GM23338 (cell line): ENCODE results near the gene SPTLC2. TPM values are rescaled to one million over a fixed set of nuclear protein-coding genes. Genes with fewer than 3 reads are reported as not detected.

Source experiments
- ATAC-seq: fragments of 200-7000 bp; cut with Tn5 transposase; 3 replicates; pipeline ENCODE4 v1.9.1; 2020
- DNase-seq: peaks from one replicate; pipeline ENCODE4 v3.0.0-alpha.2; 2015; ENCODE audit warnings: low spot score
- H2AFZ ChIP-seq: fragments of 200-600 bp; sonication (generic); 2 replicates; pipeline ENCODE4 v1.8.0; 2016; ENCODE audit warnings: antibody characterized with exemption, mild to moderate bottlenecking, moderate library complexity
- H3F3A ChIP-seq: fragments of 200-600 bp; sonication (generic); replicated peaks from 2 replicates; pipeline ENCODE4 v1.8.0; 2017; ENCODE audit warnings: antibody characterized with exemption, mixed run types, low read depth
- H3K27ac ChIP-seq: fragments of 200-600 bp; sonication (generic); 2 replicates; pipeline ENCODE4 v1.6.1; 2016; ENCODE audit warnings: low read depth
- H3K27me3 ChIP-seq: fragments of 200-600 bp; sonication (generic); 2 replicates; pipeline ENCODE4 v1.8.0; 2016; ENCODE audit warnings: mild to moderate bottlenecking, mixed run types, moderate library complexity; ENCODE audit not compliant: insufficient read depth
- H3K36me3 ChIP-seq: fragments of 200-600 bp; sonication (generic); 2 replicates; pipeline ENCODE4 v1.8.0; 2016; ENCODE audit warnings: mild to moderate bottlenecking; ENCODE audit not compliant: insufficient read depth
- H3K4me1 ChIP-seq: fragments of 200-600 bp; sonication (generic); 2 replicates; pipeline ENCODE4 v1.8.0; 2016; ENCODE audit warnings: mild to moderate bottlenecking, moderate library complexity; ENCODE audit not compliant: insufficient read depth
- H3K4me2 ChIP-seq: fragments of 200-600 bp; sonication (generic); 2 replicates; pipeline ENCODE4 v1.7.1; 2017; ENCODE audit warnings: mixed run types
- H3K4me3 ChIP-seq: fragments of 200-600 bp; sonication (generic); 2 replicates; pipeline ENCODE4 v1.6.1; 2016; ENCODE audit warnings: mixed run types
- H3K79me2 ChIP-seq: fragments of 200-600 bp; sonication (generic); replicated peaks from 2 replicates; pipeline ENCODE4 v1.8.0; 2017; ENCODE audit warnings: mild to moderate bottlenecking; ENCODE audit not compliant: insufficient read depth
- H3K9me2 ChIP-seq: fragments of 200-600 bp; sonication (generic); 2 replicates; pipeline ENCODE4 v1.8.0; 2017; ENCODE audit not compliant: insufficient read depth
- H4K20me1 ChIP-seq: fragments of 200-600 bp; sonication (generic); replicated peaks from 2 replicates; pipeline ENCODE4 v1.8.0; 2017; ENCODE audit warnings: mild to moderate bottlenecking; ENCODE audit not compliant: insufficient read depth
- H3K27ac Mint-ChIP-seq: 2 replicates; pipeline ENCODE4 v1.8.0; 2020; ENCODE audit warnings: inconsistent platforms, mild to moderate bottlenecking, moderate library complexity, mixed read lengths
- H3K27me3 Mint-ChIP-seq: 3 replicates; pipeline ENCODE4 v1.8.0; 2022; ENCODE audit warnings: low read depth, mild to moderate bottlenecking, moderate library complexity, mixed read lengths, inconsistent platforms; ENCODE audit not compliant: insufficient read depth, poor library complexity
- H3K36me3 Mint-ChIP-seq: 3 replicates; pipeline ENCODE4 v1.8.0; 2021; ENCODE audit warnings: low read depth, mild to moderate bottlenecking, inconsistent platforms, moderate library complexity, mixed read lengths
- H3K4me1 Mint-ChIP-seq: 3 replicates; pipeline ENCODE4 v1.8.0; 2020; ENCODE audit warnings: mild to moderate bottlenecking, inconsistent platforms, mixed read lengths
- H3K4me3 Mint-ChIP-seq: 3 replicates; pipeline ENCODE4 v1.8.0; 2021; ENCODE audit warnings: moderate library complexity, mild to moderate bottlenecking, inconsistent platforms, mixed read lengths
- H3K9me3 Mint-ChIP-seq: 3 replicates; pipeline ENCODE4 v1.8.0; 2020; ENCODE audit warnings: moderate library complexity, mild to moderate bottlenecking, inconsistent platforms, mixed read lengths
- CREB1 ChIP-seq: fragments of 250-450 bp; sonication (Bioruptor Pico); IDR thresholded peaks from 2 replicates; pipeline ENCODE4 v1.5.0; 2020; ENCODE audit warnings: low read depth, mild to moderate bottlenecking, moderate library complexity
- EZH2 ChIP-seq: fragments of 200-600 bp; sonication (generic); IDR thresholded peaks from one replicate; pipeline ENCODE4 v1.8.0; 2017; ENCODE audit warnings: antibody characterized with exemption, mild to moderate bottlenecking, low read depth; ENCODE audit not compliant: unreplicated experiment
- EZH2phosphoT487 ChIP-seq: fragments of 200-600 bp; sonication (generic); IDR thresholded peaks from one replicate; pipeline ENCODE4 v1.8.1; 2018; ENCODE audit warnings: antibody characterized with exemption; ENCODE audit not compliant: unreplicated experiment
- JUNB ChIP-seq: IDR thresholded peaks from one replicate; pipeline ENCODE4 v1.6.1; 2016; ENCODE audit warnings: antibody characterized with exemption; ENCODE audit not compliant: unreplicated experiment
- NANOG ChIP-seq: IDR thresholded peaks from 2 replicates; pipeline ENCODE4 v1.6.1; 2016; ENCODE audit warnings: antibody characterized with exemption, borderline replicate concordance
- POLR2AphosphoS5 ChIP-seq: IDR thresholded peaks from 2 replicates; pipeline ENCODE4 v1.6.1; 2016; ENCODE audit warnings: antibody characterized with exemption, low read depth
- STAT1 ChIP-seq: IDR thresholded peaks from one replicate; pipeline ENCODE4 v1.6.1; 2016; ENCODE audit warnings: antibody characterized with exemption; ENCODE audit not compliant: unreplicated experiment
- ZNF114 ChIP-seq: fragments of 250-450 bp; sonication (Bioruptor Pico); IDR thresholded peaks from 2 replicates; pipeline ENCODE4 v1.5.0; 2020; ENCODE audit warnings: mild to moderate bottlenecking, moderate library complexity
- ZNF331 ChIP-seq: fragments of 250-450 bp; sonication (Bioruptor Pico); IDR thresholded peaks from 2 replicates; pipeline ENCODE4 v1.5.0; 2020; ENCODE audit warnings: low read depth, mild to moderate bottlenecking, moderate library complexity
- polyA plus RNA-seq: library from polyadenylated mRNA; unstranded; fragments of >200 nt; fragmentation: Nextera tagmentation; extraction: Ambion mirVana; gene quantifications from 2 replicates; pipeline ENCODE4 v1.2.1, GENCODE V29; 2016
- total RNA-seq: library from RNA; depleted of rRNA; stranded (reverse); fragments of >200 nt; shearing (Covaris generic); gene quantifications from 2 replicates; pipeline ENCODE4 v1.2.3, GENCODE V29; 2014
- TF ChIP-seq, protein P1 (sequence below): fragments of 250-450 bp; sonication (Bioruptor Pico); IDR thresholded peaks from 2 replicates; pipeline ENCODE4 v1.5.0; 2020; ENCODE audit warnings: mild to moderate bottlenecking, moderate library complexity
- TF ChIP-seq, protein P2 (sequence below), 2 experiments: fragments of 200-600 bp in 1 of 2; sonication (generic) in 1 of 2; conservative IDR thresholded peaks; 2 replicates each; pipeline versions ENCODE4 v1.5.1 to v1.6.1; 2016 to 2017; ENCODE audit warnings: antibody characterized with exemption in 2 of 2, low read depth in 2 of 2, mild to moderate bottlenecking in 2 of 2, moderate library complexity in 1 of 2
- TF ChIP-seq, protein P3 (sequence below): IDR thresholded peaks from one replicate; pipeline ENCODE4 v1.6.1; 2018; ENCODE audit warnings: antibody characterized with exemption; ENCODE audit not compliant: unreplicated experiment
- TF ChIP-seq, protein P4 (sequence below): IDR thresholded peaks from 2 replicates; pipeline ENCODE4 v1.6.1; 2016; ENCODE audit warnings: antibody characterized with exemption

The SPTLC2 gene
- total and polyA plus RNA-seq, 2 experiments from 2014 or later, result 22.3 to 38.9 TPM

DNA sequence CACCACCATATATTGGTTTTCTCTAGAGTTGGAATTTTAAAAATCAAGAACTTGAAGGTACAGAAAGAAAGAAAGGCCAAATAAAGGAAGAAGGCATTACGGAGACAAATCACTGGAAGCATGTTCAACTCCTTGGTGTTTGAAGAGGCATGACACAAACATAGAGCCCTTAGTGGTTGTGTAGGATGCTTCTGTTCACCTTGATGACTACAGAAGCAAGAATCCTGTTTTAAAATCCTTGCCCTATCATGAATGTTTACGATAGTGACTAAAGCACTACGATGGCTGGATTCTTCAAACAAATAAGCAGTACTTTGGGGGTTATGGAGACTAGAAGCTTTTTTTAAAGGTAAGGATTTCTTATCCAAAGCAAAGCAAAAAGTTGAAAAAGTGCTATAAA, 107.6 kb downstream of the SPTLC2 start:
- H3K9me3 Mint-ChIP-seq, result peaks cover 5% of the 10 kb centered on the region; the same call in 1 of the 3 replicates
- Histone ChIP-seq H3K9me2 (no peaks in the 10 kb centered on the region), H3F3A (no peaks in the 10 kb centered on the region), H3K36me3 (peaks cover 11% of the 10 kb centered on the region; the same call in 1 of the 2 replicates), H4K20me1 (no peaks in the 10 kb centered on the region), H3K4me2 (no peak overlapping the region), H3K79me2 (no peaks in the 10 kb centered on the region), H2AFZ (no peak overlapping the region), H3K4me3 (no peak overlapping the region), H3K4me1 (no peaks in the 10 kb centered on the region), H3K27me3 (no peaks in the 10 kb centered on the region), H3K27ac (no peak overlapping the region)
- H3K27ac Mint-ChIP-seq, result no peak overlapping the region
- TF ChIP-seq EZH2phosphoT487 (no peak), ZNF114 (CRISPR knock-in tag) (no peak), JUNB (no peak), POLR2AphosphoS5 (no peak), EZH2 (no peak), NANOG (no peak), CREB1 (CRISPR knock-in tag) (no peak), ZNF331 (CRISPR knock-in tag) (no peak), STAT1 (no peak)
- TF ChIP-seq, protein P1, sequence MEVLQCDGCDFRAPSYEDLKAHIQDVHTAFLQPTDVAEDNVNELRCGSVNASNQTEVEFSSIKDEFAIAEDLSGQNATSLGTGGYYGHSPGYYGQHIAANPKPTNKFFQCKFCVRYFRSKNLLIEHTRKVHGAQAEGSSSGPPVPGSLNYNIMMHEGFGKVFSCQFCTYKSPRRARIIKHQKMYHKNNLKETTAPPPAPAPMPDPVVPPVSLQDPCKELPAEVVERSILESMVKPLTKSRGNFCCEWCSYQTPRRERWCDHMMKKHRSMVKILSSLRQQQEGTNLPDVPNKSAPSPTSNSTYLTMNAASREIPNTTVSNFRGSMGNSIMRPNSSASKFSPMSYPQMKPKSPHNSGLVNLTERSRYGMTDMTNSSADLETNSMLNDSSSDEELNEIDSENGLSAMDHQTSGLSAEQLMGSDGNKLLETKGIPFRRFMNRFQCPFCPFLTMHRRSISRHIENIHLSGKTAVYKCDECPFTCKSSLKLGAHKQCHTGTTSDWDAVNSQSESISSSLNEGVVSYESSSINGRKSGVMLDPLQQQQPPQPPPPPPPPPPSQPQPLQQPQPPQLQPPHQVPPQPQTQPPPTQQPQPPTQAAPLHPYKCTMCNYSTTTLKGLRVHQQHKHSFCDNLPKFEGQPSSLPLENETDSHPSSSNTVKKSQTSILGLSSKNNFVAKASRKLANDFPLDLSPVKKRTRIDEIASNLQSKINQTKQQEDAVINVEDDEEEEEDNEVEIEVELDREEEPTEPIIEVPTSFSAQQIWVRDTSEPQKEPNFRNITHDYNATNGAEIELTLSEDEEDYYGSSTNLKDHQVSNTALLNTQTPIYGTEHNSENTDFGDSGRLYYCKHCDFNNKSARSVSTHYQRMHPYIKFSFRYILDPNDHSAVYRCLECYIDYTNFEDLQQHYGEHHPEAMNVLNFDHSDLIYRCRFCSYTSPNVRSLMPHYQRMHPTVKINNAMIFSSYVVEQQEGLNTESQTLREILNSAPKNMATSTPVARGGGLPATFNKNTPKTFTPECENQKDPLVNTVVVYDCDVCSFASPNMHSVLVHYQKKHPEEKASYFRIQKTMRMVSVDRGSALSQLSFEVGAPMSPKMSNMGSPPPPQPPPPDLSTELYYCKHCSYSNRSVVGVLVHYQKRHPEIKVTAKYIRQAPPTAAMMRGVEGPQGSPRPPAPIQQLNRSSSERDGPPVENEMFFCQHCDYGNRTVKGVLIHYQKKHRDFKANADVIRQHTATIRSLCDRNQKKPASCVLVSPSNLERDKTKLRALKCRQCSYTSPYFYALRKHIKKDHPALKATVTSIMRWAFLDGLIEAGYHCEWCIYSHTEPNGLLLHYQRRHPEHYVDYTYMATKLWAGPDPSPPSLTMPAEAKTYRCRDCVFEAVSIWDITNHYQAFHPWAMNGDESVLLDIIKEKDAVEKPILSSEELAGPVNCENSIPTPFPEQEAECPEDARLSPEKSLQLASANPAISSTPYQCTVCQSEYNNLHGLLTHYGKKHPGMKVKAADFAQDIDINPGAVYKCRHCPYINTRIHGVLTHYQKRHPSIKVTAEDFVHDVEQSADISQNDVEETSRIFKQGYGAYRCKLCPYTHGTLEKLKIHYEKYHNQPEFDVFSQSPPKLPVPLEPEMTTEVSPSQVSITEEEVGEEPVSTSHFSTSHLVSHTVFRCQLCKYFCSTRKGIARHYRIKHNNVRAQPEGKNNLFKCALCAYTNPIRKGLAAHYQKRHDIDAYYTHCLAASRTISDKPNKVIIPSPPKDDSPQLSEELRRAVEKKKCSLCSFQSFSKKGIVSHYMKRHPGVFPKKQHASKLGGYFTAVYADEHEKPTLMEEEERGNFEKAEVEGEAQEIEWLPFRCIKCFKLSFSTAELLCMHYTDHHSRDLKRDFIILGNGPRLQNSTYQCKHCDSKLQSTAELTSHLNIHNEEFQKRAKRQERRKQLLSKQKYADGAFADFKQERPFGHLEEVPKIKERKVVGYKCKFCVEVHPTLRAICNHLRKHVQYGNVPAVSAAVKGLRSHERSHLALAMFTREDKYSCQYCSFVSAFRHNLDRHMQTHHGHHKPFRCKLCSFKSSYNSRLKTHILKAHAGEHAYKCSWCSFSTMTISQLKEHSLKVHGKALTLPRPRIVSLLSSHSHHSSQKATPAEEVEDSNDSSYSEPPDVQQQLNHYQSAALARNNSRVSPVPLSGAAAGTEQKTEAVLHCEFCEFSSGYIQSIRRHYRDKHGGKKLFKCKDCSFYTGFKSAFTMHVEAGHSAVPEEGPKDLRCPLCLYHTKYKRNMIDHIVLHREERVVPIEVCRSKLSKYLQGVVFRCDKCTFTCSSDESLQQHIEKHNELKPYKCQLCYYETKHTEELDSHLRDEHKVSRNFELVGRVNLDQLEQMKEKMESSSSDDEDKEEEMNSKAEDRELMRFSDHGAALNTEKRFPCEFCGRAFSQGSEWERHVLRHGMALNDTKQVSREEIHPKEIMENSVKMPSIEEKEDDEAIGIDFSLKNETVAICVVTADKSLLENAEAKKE (CRISPR knock-in tag), result no peak
- TF ChIP-seq, protein P2, sequence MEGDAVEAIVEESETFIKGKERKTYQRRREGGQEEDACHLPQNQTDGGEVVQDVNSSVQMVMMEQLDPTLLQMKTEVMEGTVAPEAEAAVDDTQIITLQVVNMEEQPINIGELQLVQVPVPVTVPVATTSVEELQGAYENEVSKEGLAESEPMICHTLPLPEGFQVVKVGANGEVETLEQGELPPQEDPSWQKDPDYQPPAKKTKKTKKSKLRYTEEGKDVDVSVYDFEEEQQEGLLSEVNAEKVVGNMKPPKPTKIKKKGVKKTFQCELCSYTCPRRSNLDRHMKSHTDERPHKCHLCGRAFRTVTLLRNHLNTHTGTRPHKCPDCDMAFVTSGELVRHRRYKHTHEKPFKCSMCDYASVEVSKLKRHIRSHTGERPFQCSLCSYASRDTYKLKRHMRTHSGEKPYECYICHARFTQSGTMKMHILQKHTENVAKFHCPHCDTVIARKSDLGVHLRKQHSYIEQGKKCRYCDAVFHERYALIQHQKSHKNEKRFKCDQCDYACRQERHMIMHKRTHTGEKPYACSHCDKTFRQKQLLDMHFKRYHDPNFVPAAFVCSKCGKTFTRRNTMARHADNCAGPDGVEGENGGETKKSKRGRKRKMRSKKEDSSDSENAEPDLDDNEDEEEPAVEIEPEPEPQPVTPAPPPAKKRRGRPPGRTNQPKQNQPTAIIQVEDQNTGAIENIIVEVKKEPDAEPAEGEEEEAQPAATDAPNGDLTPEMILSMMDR (conservative IDR thresholded peaks at IDR 0.05; ENCODE audit: low read depth in 2 of 2), result no peak
- TF ChIP-seq, protein P3, sequence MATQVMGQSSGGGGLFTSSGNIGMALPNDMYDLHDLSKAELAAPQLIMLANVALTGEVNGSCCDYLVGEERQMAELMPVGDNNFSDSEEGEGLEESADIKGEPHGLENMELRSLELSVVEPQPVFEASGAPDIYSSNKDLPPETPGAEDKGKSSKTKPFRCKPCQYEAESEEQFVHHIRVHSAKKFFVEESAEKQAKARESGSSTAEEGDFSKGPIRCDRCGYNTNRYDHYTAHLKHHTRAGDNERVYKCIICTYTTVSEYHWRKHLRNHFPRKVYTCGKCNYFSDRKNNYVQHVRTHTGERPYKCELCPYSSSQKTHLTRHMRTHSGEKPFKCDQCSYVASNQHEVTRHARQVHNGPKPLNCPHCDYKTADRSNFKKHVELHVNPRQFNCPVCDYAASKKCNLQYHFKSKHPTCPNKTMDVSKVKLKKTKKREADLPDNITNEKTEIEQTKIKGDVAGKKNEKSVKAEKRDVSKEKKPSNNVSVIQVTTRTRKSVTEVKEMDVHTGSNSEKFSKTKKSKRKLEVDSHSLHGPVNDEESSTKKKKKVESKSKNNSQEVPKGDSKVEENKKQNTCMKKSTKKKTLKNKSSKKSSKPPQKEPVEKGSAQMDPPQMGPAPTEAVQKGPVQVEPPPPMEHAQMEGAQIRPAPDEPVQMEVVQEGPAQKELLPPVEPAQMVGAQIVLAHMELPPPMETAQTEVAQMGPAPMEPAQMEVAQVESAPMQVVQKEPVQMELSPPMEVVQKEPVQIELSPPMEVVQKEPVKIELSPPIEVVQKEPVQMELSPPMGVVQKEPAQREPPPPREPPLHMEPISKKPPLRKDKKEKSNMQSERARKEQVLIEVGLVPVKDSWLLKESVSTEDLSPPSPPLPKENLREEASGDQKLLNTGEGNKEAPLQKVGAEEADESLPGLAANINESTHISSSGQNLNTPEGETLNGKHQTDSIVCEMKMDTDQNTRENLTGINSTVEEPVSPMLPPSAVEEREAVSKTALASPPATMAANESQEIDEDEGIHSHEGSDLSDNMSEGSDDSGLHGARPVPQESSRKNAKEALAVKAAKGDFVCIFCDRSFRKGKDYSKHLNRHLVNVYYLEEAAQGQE, result no peak
- TF ChIP-seq, protein P4, sequence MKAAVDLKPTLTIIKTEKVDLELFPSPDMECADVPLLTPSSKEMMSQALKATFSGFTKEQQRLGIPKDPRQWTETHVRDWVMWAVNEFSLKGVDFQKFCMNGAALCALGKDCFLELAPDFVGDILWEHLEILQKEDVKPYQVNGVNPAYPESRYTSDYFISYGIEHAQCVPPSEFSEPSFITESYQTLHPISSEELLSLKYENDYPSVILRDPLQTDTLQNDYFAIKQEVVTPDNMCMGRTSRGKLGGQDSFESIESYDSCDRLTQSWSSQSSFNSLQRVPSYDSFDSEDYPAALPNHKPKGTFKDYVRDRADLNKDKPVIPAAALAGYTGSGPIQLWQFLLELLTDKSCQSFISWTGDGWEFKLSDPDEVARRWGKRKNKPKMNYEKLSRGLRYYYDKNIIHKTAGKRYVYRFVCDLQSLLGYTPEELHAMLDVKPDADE, result no peak
- H3K4me3 Mint-ChIP-seq, result no peak overlapping the region
- no peak for DNase-seq
- peaks cover 16% of the 10 kb centered on the region; the same call in 2 of the 3 replicates for H3K36me3 Mint-ChIP-seq
- no peaks in the 10 kb centered on the region for H3K27me3 Mint-ChIP-seq
- ATAC-seq, result no peak
- no peaks in the 10 kb centered on the region for H3K4me1 Mint-ChIP-seq
